H1 (cell line): Measurements from ENCODE around the gene TMEM165. TPM values are rescaled to one million over a fixed set of nuclear protein-coding genes. Genes with fewer than 3 reads are reported as not detected.

Source experiments
- CTCF ChIA-PET: fragments of 300-600 bp; sonication (Branson Sonifier 250); formaldehyde crosslinking; loops from one replicate; lab custom pipeline; 2021; ENCODE audit not compliant: partially characterized antibody; lab: Charles Lee
- POLR2A ChIA-PET: fragments of 300-600 bp; sonication (Branson Sonifier 250); formaldehyde crosslinking; loops from one replicate; lab custom pipeline; 2021; ENCODE audit warnings: inconsistent platforms; ENCODE audit not compliant: partially characterized antibody; lab: Charles Lee
- DNase-seq, 2 experiments: peaks; one replicate each; pipeline versions ENCODE4 v3.0.0 to v3.0.0-alpha.2; 2010 to 2022; ENCODE audit warnings: low spot score in 2 of 2, low read depth in 1 of 2, mixed read lengths in 1 of 2
- FAIRE-seq: peaks from 2 replicates; lab custom pipeline; 2011; peaks lifted over from hg19 to GRCh38; lab: Jason Lieb, UNC
- H2AFZ ChIP-seq: 2 replicates; pipeline ENCODE4 v1.8.1; 2012; ENCODE audit warnings: low read length, inconsistent platforms
- H2AK5ac ChIP-seq: 2 replicates; pipeline ENCODE4 v1.6.1; 2013; ENCODE audit warnings: low read depth, low read length
- H2BK120ac ChIP-seq: replicated peaks from 2 replicates; pipeline ENCODE3; 2013; ENCODE audit warnings: low read depth, low read length, inconsistent platforms
- H2BK12ac ChIP-seq: 2 replicates; pipeline ENCODE4 v1.6.1; 2013; ENCODE audit warnings: low read depth, low read length
- H2BK15ac ChIP-seq: 2 replicates; pipeline ENCODE4 v1.6.1; 2013; ENCODE audit warnings: low read length
- H2BK20ac ChIP-seq: 2 replicates; pipeline ENCODE4 v1.6.1; 2013; ENCODE audit warnings: low read length
- H2BK5ac ChIP-seq: 2 replicates; pipeline ENCODE4 v1.6.1; 2013; ENCODE audit warnings: low read depth, low read length
- H3K14ac ChIP-seq: 2 replicates; pipeline ENCODE4 v1.6.1; 2013; ENCODE audit warnings: inconsistent platforms; ENCODE audit not compliant: insufficient read length
- H3K18ac ChIP-seq: 2 replicates; pipeline ENCODE4 v1.6.1; 2013; ENCODE audit warnings: low read length; ENCODE audit errors: extremely low read depth
- H3K23ac ChIP-seq: 2 replicates; pipeline ENCODE4 v1.6.1; 2013; ENCODE audit warnings: inconsistent platforms; ENCODE audit not compliant: insufficient read length
- H3K23me2 ChIP-seq: 2 replicates; pipeline ENCODE4 v1.6.1; 2013; ENCODE audit warnings: low read depth, low read length
- H3K27ac ChIP-seq: 2 replicates; pipeline ENCODE4 v1.6.1; 2011; ENCODE audit warnings: low read depth, low read length, inconsistent platforms
- H3K27me3 ChIP-seq, 4 experiments: replicated peaks in 1 of 4; 1 replicate in 1 of 4; 2 replicates in 3 of 4; pipeline versions ENCODE4 v1.6.1 to v1.8.1; 2011 to 2013; ENCODE audit warnings: low read length in 3 of 4, mild to moderate bottlenecking in 3 of 4, inconsistent platforms in 2 of 4, mixed read lengths in 2 of 4, moderate library complexity in 1 of 4; ENCODE audit not compliant: control insufficient read depth in 3 of 4, insufficient read depth in 3 of 4; ENCODE audit errors: extremely low read depth in 1 of 4
- H3K36me3 ChIP-seq, 4 experiments: 2 replicates each; pipeline versions ENCODE4 v1.6.1 to v1.8.1; 2011 to 2013; ENCODE audit warnings: mild to moderate bottlenecking in 4 of 4, low read length in 3 of 4, moderate library complexity in 2 of 4, control low read depth in 1 of 4, inconsistent platforms in 1 of 4; ENCODE audit not compliant: insufficient read depth in 4 of 4, control insufficient read depth in 2 of 4
- H3K4ac ChIP-seq: replicated peaks from 2 replicates; pipeline ENCODE3; 2013; ENCODE audit warnings: low read length, low read depth, mixed read lengths, inconsistent platforms; ENCODE audit not compliant: insufficient read length
- H3K4me1 ChIP-seq, 4 experiments: replicated peaks in 1 of 4; 1 replicate in 1 of 4; 2 replicates in 3 of 4; pipeline versions ENCODE4 v1.6.1 to v1.8.1; 2011 to 2013; ENCODE audit warnings: low read length in 3 of 4, inconsistent platforms in 2 of 4, mixed read lengths in 1 of 4; ENCODE audit not compliant: insufficient read depth in 4 of 4, control insufficient read depth in 3 of 4
- H3K4me2 ChIP-seq, 2 experiments: 2 replicates each; pipeline versions ENCODE4 v1.6.1 to v1.8.1; 2011 to 2013; ENCODE audit warnings: low read depth in 2 of 2, low read length in 2 of 2, control low read depth in 1 of 2, inconsistent platforms in 1 of 2, mild to moderate bottlenecking in 1 of 2; ENCODE audit not compliant: insufficient read depth in 1 of 2
- H3K4me3 ChIP-seq, 4 experiments: fragments of 200-600, 300-600 bp in 1 of 4; sonication (generic), shearing (Covaris generic), sonication (Bioruptor Twin) in 1 of 4; 2 replicates each; pipeline versions ENCODE4 v1.5.1 to v1.8.1; 2011 to 2016; ENCODE audit warnings: low read length in 4 of 4, low read depth in 3 of 4, control low read depth in 2 of 4, inconsistent platforms in 2 of 4, mild to moderate bottlenecking in 2 of 4, mixed read lengths in 1 of 4, moderate library complexity in 1 of 4; ENCODE audit not compliant: insufficient read depth in 2 of 4; ENCODE audit errors: extremely low read depth in 1 of 4
- H3K56ac ChIP-seq: replicated peaks from 2 replicates; pipeline ENCODE3; 2013; ENCODE audit warnings: low read depth, mild to moderate bottlenecking, mixed read lengths, low read length, inconsistent platforms; ENCODE audit not compliant: insufficient read length
- H3K79me1 ChIP-seq: 2 replicates; pipeline ENCODE4 v1.6.1; 2013; ENCODE audit warnings: low read depth, low read length, control low read depth
- H3K79me2 ChIP-seq, 2 experiments: 2 replicates each; pipeline versions ENCODE4 v1.6.1 to v1.8.1; 2012 to 2013; ENCODE audit warnings: low read length in 2 of 2, mild to moderate bottlenecking in 2 of 2, inconsistent platforms in 1 of 2; ENCODE audit not compliant: insufficient read depth in 2 of 2, control insufficient read depth in 1 of 2
- H3K9ac ChIP-seq, 4 experiments: replicated peaks in 1 of 4; 1 replicate in 1 of 4; 2 replicates in 3 of 4; pipeline versions ENCODE4 v1.6.1 to v1.8.1; 2011 to 2013; ENCODE audit warnings: low read depth in 3 of 4, low read length in 3 of 4, control low read depth in 2 of 4, mild to moderate bottlenecking in 2 of 4, moderate library complexity in 2 of 4, inconsistent platforms in 1 of 4; ENCODE audit errors: extremely low read depth in 1 of 4
- H3K9me3 ChIP-seq, 2 experiments: 2 replicates each; pipeline versions ENCODE4 v1.6.1 to v1.8.1; 2012 to 2013; ENCODE audit warnings: mild to moderate bottlenecking in 2 of 2, moderate library complexity in 2 of 2, control low read depth in 1 of 2, inconsistent platforms in 1 of 2, low read depth in 1 of 2, low read length in 1 of 2, mixed read lengths in 1 of 2; ENCODE audit not compliant: insufficient read depth in 2 of 2
- H4K20me1 ChIP-seq, 2 experiments: replicated peaks in 1 of 2; 2 replicates each; pipeline versions ENCODE3 to v1.8.1; 2011 to 2013; ENCODE audit warnings: inconsistent platforms in 2 of 2, low read length in 2 of 2, mild to moderate bottlenecking in 1 of 2; ENCODE audit not compliant: insufficient read depth in 2 of 2, control insufficient read depth in 1 of 2
- H4K5ac ChIP-seq: 2 replicates; pipeline ENCODE4 v1.6.1; 2013; ENCODE audit warnings: low read length, low read depth, mixed read lengths, inconsistent platforms; ENCODE audit not compliant: insufficient read length
- H4K8ac ChIP-seq: 2 replicates; pipeline ENCODE4 v1.8.0; 2013; ENCODE audit warnings: mild to moderate bottlenecking, moderate library complexity, low read length, inconsistent platforms; ENCODE audit not compliant: insufficient read depth; ENCODE audit errors: extremely low read depth
- H4K91ac ChIP-seq: replicated peaks from 2 replicates; pipeline ENCODE3; 2013; ENCODE audit warnings: low read length, mixed read lengths, inconsistent platforms; ENCODE audit not compliant: insufficient read length
- ASH2L ChIP-seq: fragments of 200-600, 300-600 bp; sonication (generic); IDR thresholded peaks from one replicate; pipeline ENCODE4 v1.7.1; 2017; ENCODE audit warnings: low read length
- ATF2 ChIP-seq: IDR thresholded peaks from 2 replicates; pipeline ENCODE4 v1.6.1; 2012; ENCODE audit warnings: low read length, inconsistent platforms
- CBX5 ChIP-seq: fragments of 300-800, 300-1000 bp; sonication (generic); IDR thresholded peaks from 2 replicates; pipeline ENCODE4 v1.7.1; 2016; ENCODE audit warnings: antibody characterized with exemption, low read length, low read depth
- CREB1 ChIP-seq: IDR thresholded peaks from 2 replicates; pipeline ENCODE4 v1.6.1; 2012; ENCODE audit warnings: inconsistent platforms
- CTBP2 ChIP-seq: IDR thresholded peaks from 2 replicates; pipeline ENCODE4 v1.7.0; 2011; ENCODE audit warnings: borderline replicate concordance, mild to moderate bottlenecking, moderate library complexity, mixed read lengths, low read length; ENCODE audit not compliant: insufficient read depth, insufficient read length
- PHF8 ChIP-seq: fragments of 200-600 bp; sonication (generic); conservative IDR thresholded peaks from 2 replicates; pipeline ENCODE4 v1.7.1; 2012; ENCODE audit warnings: low read depth, mild to moderate bottlenecking, inconsistent platforms, low read length, moderate library complexity
- POLR2AphosphoS5 ChIP-seq: IDR thresholded peaks from 2 replicates; pipeline ENCODE4 v1.6.1; 2011; ENCODE audit warnings: low read depth, low read length
- TAF1 ChIP-seq: IDR thresholded peaks from 2 replicates; pipeline ENCODE4 v1.6.1; 2011; ENCODE audit warnings: mild to moderate bottlenecking, low read depth, low read length
- USF2 ChIP-seq: IDR thresholded peaks from 2 replicates; pipeline ENCODE4 v1.6.1; 2011; ENCODE audit warnings: low read length, improper control_type of control experiment
- ZNF274 ChIP-seq: IDR thresholded peaks from 2 replicates; pipeline ENCODE4 v1.7.0; 2012; ENCODE audit warnings: low read length, borderline replicate concordance; ENCODE audit errors: extremely low read depth
- WGBS, 2 experiments: shearing (Covaris generic) in 1 of 2; methylation state at CpG; one replicate each; pipeline versions ENCODE4 v1.1.6 to v1.1.7; 2013 to 2015; ENCODE audit warnings: low lambda C conversion rate in 2 of 2, mixed read lengths in 2 of 2, inconsistent platforms in 1 of 2, low coverage in 1 of 2, missing lambda C conversion rate in 1 of 2; ENCODE audit not compliant: insufficient replicate concordance in 2 of 2, insufficient coverage in 1 of 2, insufficient read length in 1 of 2; ENCODE audit errors: extremely low coverage in 1 of 2, missing lambda C conversion rate in 1 of 2; 5-methylcytosine and 5-hydroxymethylcytosine counted together
- polyA plus RNA-seq, 7 experiments: library from polyadenylated mRNA; depleted of rRNA in 3 of 7; stranded (reverse) in 5 of 7; unstranded in 2 of 7; fragments of >200 nt in 5 of 7; fragments of 200-250 nt in 2 of 7; gene quantifications; 1 replicate in 5 of 7; 2 replicates in 1 of 7; 4 replicates in 1 of 7; pipeline versions ENCODE4 v1.2.1 to v1.2.3, GENCODE V29; 2011 to 2013; ENCODE audit warnings: missing spikeins in 2 of 7, mixed read lengths in 2 of 7
- total RNA-seq: library from RNA; stranded (reverse); fragmentation: NEBNext Ultra II Directional; extraction: Animal tissue kit (Norgen Biotek cat#: 25700); gene quantifications from 2 replicates; pipeline ENCODE4 v1.2.1, GENCODE V29; 2021

The TMEM165 gene
- total and polyA plus RNA-seq, 2 of the 8 experiments (the other 6 are each of a cell fraction or from before 2014, with no cell fraction given) = 85.5 to 125 TPM

DNA sequence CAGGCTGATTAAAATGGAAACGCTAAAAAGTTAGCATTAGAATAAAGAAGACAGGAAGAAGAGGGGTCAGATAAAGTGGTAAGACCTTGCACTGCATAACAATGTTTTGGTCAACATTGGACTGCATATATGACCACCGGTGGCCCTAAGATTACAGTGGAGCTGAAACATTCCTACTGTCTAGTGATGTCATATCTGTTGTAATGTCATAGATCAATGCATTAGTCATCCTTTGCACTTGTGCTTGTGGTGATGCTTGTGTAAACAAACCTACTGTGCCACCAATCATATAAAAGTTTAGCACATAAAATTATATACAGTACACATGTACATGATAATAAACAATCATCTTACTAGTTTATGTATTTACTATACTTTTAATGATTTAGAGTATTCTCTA is 73.0 kb downstream of the TMEM165 start:
- Histone ChIP-seq H2BK5ac (no peak overlapping the region), H4K8ac (no peak overlapping the region), H3K4me1 (peaks cover 0 to 3% (median 2%) of the 10 kb centered on the region in 4 experiments; a peak in 4 of 7 replicates), H2BK15ac (no peak overlapping the region), H4K20me1 (no peaks in the 10 kb centered on the region), H3K4me2 (no peak overlapping the region), H3K23ac (no peak overlapping the region), H3K56ac (no peak overlapping the region), H2AFZ (no peak overlapping the region), H3K14ac (no peak overlapping the region), H2BK120ac (no peak overlapping the region), H3K9me3 (no peaks in the 10 kb centered on the region; a peak in 1 of 4 replicates), H2BK12ac (no peak overlapping the region), H3K4ac (no peak overlapping the region), H3K79me2 (no peaks in the 10 kb centered on the region), H3K23me2 (no peaks in the 10 kb centered on the region), H2BK20ac (no peak overlapping the region), H4K91ac (no peak overlapping the region), H3K27ac (no peak overlapping the region), H3K27me3 (no peaks in the 10 kb centered on the region), H3K4me3 (no peak overlapping the region), H3K36me3 (peaks cover under 1 to 32% (median 4%) of the 10 kb centered on the region in 4 experiments; a peak in 3 of 8 replicates), H3K9ac (no peak overlapping the region), H3K18ac (no peak overlapping the region), H3K79me1 (no peaks in the 10 kb centered on the region), H2AK5ac (no peak overlapping the region), H4K5ac (no peak overlapping the region)
- DNase-seq (no peak), FAIRE-seq (no peak)
- WGBS, 2 experiments = 77% methylated on average over 2 of the region's 2 CpGs; no CpG with 5 or more reads in 1 of the 2 experiments
- TF ChIP-seq POLR2AphosphoS5 (no peak), ATF2 (no peak), CBX5 (no peak), ZNF274 (no peak), USF2 (no peak), ASH2L (no peak), CTBP2 (no peak), PHF8 (no peak), CREB1 (no peak), TAF1 (no peak)
- ChIA-PET CTCF (interaction anchor here (1.5 kb wide), 1 partner anchor 15 kb away, joined by 4 read pairs; no protein-coding TSS in a partner anchor), POLR2A (no interaction called here)
